Loucy (cell line): ENCODE measurements around the gene ACD.

Source experiments
- H2AFZ ChIP-seq: fragments of 200-600 bp; sonication (generic); 2 replicates; pipeline ENCODE4 v1.6.0; 2016; ENCODE audit warnings: antibody characterized with exemption, mild to moderate bottlenecking, low read length, moderate library complexity
- H3F3A ChIP-seq: fragments of 200-600 bp; 2 replicates; pipeline ENCODE4 v1.6.0; 2016; ENCODE audit warnings: antibody characterized with exemption, low read depth, mild to moderate bottlenecking
- H3K27me3 ChIP-seq: fragments of 200-600 bp; sonication (generic); 2 replicates; pipeline ENCODE4 v1.6.1; 2014; ENCODE audit warnings: low read length, mild to moderate bottlenecking; ENCODE audit not compliant: insufficient read depth, poor library complexity, severe bottlenecking
- H3K36me3 ChIP-seq: fragments of 200-600 bp; sonication (generic); 2 replicates; pipeline ENCODE4 v1.6.1; 2016; ENCODE audit warnings: low read length; ENCODE audit not compliant: insufficient read depth
- H3K4me1 ChIP-seq: fragments of 200-600 bp; sonication (generic); 2 replicates; pipeline ENCODE4 v1.5.1; 2014; ENCODE audit warnings: low read length, mild to moderate bottlenecking; ENCODE audit not compliant: insufficient read depth, poor library complexity, severe bottlenecking
- H3K4me2 ChIP-seq: fragments of 200-600 bp; sonication (generic); 2 replicates; pipeline ENCODE4 v1.6.0; 2014; ENCODE audit warnings: antibody characterized with exemption, low read length, low read depth, mild to moderate bottlenecking; ENCODE audit not compliant: poor library complexity, severe bottlenecking
- H3K4me3 ChIP-seq: fragments of 200-600 bp; sonication (generic); 2 replicates; pipeline ENCODE4 v1.5.1; 2014; ENCODE audit warnings: low read length, mild to moderate bottlenecking, mixed read lengths; ENCODE audit not compliant: poor library complexity, severe bottlenecking
- H3K79me2 ChIP-seq: fragments of 200-600 bp; sonication (generic); 2 replicates; pipeline ENCODE4 v1.6.1; 2014; ENCODE audit warnings: low read length; ENCODE audit not compliant: insufficient read depth
- H3K9ac ChIP-seq: fragments of 200-600 bp; sonication (generic); 2 replicates; pipeline ENCODE4 v1.6.0; 2014; ENCODE audit warnings: mild to moderate bottlenecking, low read depth, low read length, moderate library complexity; ENCODE audit not compliant: poor library complexity, severe bottlenecking
- H3K9me2 ChIP-seq: fragments of 200-600 bp; sonication (generic); replicated peaks from 2 replicates; pipeline ENCODE4 v1.6.1; 2016; ENCODE audit warnings: low read depth, low read length, mixed read lengths
- H3K9me3 ChIP-seq: fragments of 200-600 bp; sonication (generic); 2 replicates; pipeline ENCODE4 v1.6.1; 2014; ENCODE audit warnings: mild to moderate bottlenecking, antibody characterized with exemption, low read length, low read depth; ENCODE audit not compliant: insufficient read depth
- H4K20me1 ChIP-seq: fragments of 200-600 bp; sonication (generic); 2 replicates; pipeline ENCODE4 v1.6.0; 2014; ENCODE audit warnings: antibody characterized with exemption, low read length, mild to moderate bottlenecking; ENCODE audit not compliant: insufficient read depth, poor library complexity, severe bottlenecking
- EZH2phosphoT487 ChIP-seq: fragments of 200-600 bp; IDR thresholded peaks from 2 replicates; pipeline ENCODE4 v1.6.1; 2018; ENCODE audit warnings: antibody characterized with exemption, mild to moderate bottlenecking, moderate library complexity, borderline replicate concordance
- TF ChIP-seq, protein P1 (sequence below): fragments of 200-600 bp; sonication (generic); conservative IDR thresholded peaks from 2 replicates; pipeline ENCODE4 v1.5.1; 2014; ENCODE audit warnings: mild to moderate bottlenecking, antibody characterized with exemption, low read length

The ACD gene

GRCh38 chr16:67659675-67660563, at the start of gene ACD:
TSS of gene ACD (minus strand) at chr16:67660260. CDS start at chr16:67660220, 40 bp downstream.
- Histone ChIP-seq H3K36me3 (peaks cover 31% of the 10 kb centered on the region; the same call in 1 of the 2 replicates), H3K4me2 (peak within 1 kb of the TSS; percentile 72), H3K27me3 (no peaks in the 10 kb centered on the region), H3F3A (no peaks in the 10 kb centered on the region), H2AFZ (peak within 1 kb of the TSS; percentile 82), H3K9me2 (no peaks in the 10 kb centered on the region), H3K4me3 (peak within 1 kb of the TSS; percentile 76), H3K9ac (peak within 1 kb of the TSS; percentile 71), H3K9me3 (no peaks in the 10 kb centered on the region), H3K4me1 (peaks cover 9% of the 10 kb centered on the region), H4K20me1 (peaks cover 22% of the 10 kb centered on the region), H3K79me2 (peaks cover 15% of the 10 kb centered on the region; the same call in 1 of the 2 replicates)
- TF ChIP-seq, protein P1, sequence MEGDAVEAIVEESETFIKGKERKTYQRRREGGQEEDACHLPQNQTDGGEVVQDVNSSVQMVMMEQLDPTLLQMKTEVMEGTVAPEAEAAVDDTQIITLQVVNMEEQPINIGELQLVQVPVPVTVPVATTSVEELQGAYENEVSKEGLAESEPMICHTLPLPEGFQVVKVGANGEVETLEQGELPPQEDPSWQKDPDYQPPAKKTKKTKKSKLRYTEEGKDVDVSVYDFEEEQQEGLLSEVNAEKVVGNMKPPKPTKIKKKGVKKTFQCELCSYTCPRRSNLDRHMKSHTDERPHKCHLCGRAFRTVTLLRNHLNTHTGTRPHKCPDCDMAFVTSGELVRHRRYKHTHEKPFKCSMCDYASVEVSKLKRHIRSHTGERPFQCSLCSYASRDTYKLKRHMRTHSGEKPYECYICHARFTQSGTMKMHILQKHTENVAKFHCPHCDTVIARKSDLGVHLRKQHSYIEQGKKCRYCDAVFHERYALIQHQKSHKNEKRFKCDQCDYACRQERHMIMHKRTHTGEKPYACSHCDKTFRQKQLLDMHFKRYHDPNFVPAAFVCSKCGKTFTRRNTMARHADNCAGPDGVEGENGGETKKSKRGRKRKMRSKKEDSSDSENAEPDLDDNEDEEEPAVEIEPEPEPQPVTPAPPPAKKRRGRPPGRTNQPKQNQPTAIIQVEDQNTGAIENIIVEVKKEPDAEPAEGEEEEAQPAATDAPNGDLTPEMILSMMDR: no peak
- no peak for TF ChIP-seq EZH2phosphoT487

DNA sequence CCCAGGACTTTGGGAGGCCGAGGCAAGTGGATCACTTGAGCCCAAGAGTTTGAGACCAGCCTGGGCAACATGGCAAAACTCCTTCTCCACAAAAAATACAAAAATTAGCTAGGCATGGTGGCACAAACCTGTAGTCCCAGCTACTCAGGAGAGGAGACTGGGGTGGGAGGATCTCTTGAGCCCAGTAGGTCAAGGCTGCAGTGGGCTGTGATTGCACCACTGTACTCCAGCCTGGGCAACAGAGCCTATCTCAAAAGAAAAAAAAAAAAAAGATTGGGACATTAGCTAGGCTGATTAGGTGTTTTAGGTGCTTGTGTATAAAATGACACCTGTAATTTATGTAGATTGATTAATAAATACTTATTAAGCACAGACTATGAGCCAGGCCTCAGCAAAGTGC, 49.0 kb upstream of the ACD start:
- Histone ChIP-seq H3K9me3 (no peaks in the 10 kb centered on the region), H3K4me1 (peaks cover under 1% of the 10 kb centered on the region), H3K79me2 (peaks cover 46% of the 10 kb centered on the region), H3K36me3 (no peaks in the 10 kb centered on the region), H3K4me2 (no peak overlapping the region), H3K9me2 (no peaks in the 10 kb centered on the region), H3K27me3 (no peaks in the 10 kb centered on the region), H3K4me3 (no peak overlapping the region), H2AFZ (no peak overlapping the region), H3K9ac (no peak overlapping the region), H3F3A (no peaks in the 10 kb centered on the region; the same call in 1 of the 2 replicates), H4K20me1 (peaks cover 11% of the 10 kb centered on the region)
- TF ChIP-seq, protein P1: no peak
- TF ChIP-seq EZH2phosphoT487: no peak

DNA sequence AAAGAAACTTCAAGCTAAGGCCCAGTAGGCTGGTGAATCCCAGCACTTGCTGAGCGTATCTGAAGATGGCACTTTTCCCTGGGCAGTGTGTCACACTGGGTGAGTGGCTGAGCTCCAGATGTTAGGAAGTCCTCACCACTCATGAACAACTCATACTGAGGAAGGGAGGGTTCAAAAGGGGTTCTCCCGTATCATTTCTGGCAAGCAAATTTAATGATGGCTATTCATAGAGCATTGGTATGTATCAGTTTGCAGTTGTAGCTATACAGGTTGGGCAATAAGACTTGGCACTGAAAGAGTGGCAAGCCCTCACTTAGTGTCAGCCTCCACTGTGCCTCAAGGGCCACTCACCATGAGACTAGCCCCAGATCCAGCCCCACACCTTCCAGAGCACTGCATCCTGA, 48.3 kb upstream of the ACD start:
- H3K27me3 ChIP-seq: no peaks in the 10 kb centered on the region
- no peaks in the 10 kb centered on the region for H3K36me3 ChIP-seq
- no peak overlapping the region for H3K9ac ChIP-seq
- no peaks in the 10 kb centered on the region for H3K9me3 ChIP-seq
- no peak overlapping the region for H3K4me2 ChIP-seq
- peaks cover 45% of the 10 kb centered on the region; the same call in 1 of the 2 replicates for H3K79me2 ChIP-seq
- H2AFZ ChIP-seq: no peak overlapping the region
- no peak overlapping the region for H3K4me3 ChIP-seq
- H4K20me1 ChIP-seq: peaks cover 13% of the 10 kb centered on the region
- no peaks in the 10 kb centered on the region for H3K9me2 ChIP-seq
- peaks cover 4% of the 10 kb centered on the region for H3K4me1 ChIP-seq
- H3F3A ChIP-seq: no peaks in the 10 kb centered on the region; the same call in 1 of the 2 replicates
- TF ChIP-seq EZH2phosphoT487: no peak
- TF ChIP-seq, protein P1: no peak
